ENCODE results near the gene GAB2. TPM values are rescaled to one million over a fixed set of nuclear protein-coding genes. Genes with fewer than 3 reads are reported as not detected.
"Not testable (repeated sequence)": the region's sequence is repeated elsewhere in the genome, so short reads cannot be mapped to it uniquely, and the experiment has no call there.

The GAB2 gene
- total and polyA plus RNA-seq, 2 of the 4 experiments (the other 2 are of a cell fraction) = 3.3 to 5.9 TPM

- dilution Hi-C loops (cut with HindIII; ENCODE audit: low sequenced_read_pairs, unreplicated experiment) = no loop called here
Observed at GRCh38 chr11:78465169-78465942, 47.7 kb upstream of the GAB2 start.

GRCh38 chr11:78464787-78465168, 47.2 kb upstream of the GAB2 start:
- H2AK5ac ChIP-seq (ENCODE audit: low read depth, low read length); H2BK120ac ChIP-seq (ENCODE audit: low read depth, low read length); H3K4me1 ChIP-seq (ENCODE audit: control insufficient read depth, insufficient read depth, low read length); H4K91ac ChIP-seq (ENCODE audit: insufficient read depth, low read depth, low read length); H3K79me1 ChIP-seq (ENCODE audit: low read depth in 1 of 2, low read length in 2 of 2); BruUV-seq (replicated peaks); H3K9ac ChIP-seq (ENCODE audit: low read depth, low read length); H4K5ac ChIP-seq (ENCODE audit: low read depth, low read length); dilution Hi-C loops (cut with HindIII; ENCODE audit: low sequenced_read_pairs, unreplicated experiment); DNase-seq; H3K27ac ChIP-seq (ENCODE audit: insufficient read depth, low read length); H3K9me1 ChIP-seq (ENCODE audit: insufficient read depth, low read length); H2AFZ ChIP-seq (replicated peaks; ENCODE audit: low read length, poor library complexity); H2BK15ac ChIP-seq (ENCODE audit: low read depth, low read length); H3K4ac ChIP-seq (ENCODE audit: low read depth, low read length); H3K14ac ChIP-seq (replicated peaks; ENCODE audit: low read depth, low read length); in situ Hi-C loops (cut with MboI; ENCODE audit: low sequenced_read_pairs); H3K27me3 ChIP-seq (ENCODE audit: control insufficient read depth, insufficient read depth, low read length); H3K4me2 ChIP-seq (ENCODE audit: low read depth, low read length); CTCF ChIA-PET; H4K20me1 ChIP-seq (ENCODE audit: insufficient read depth, low read length); POLR2A ChIA-PET (ENCODE audit: unreplicated experiment); H3K4me3 ChIP-seq (ENCODE audit: insufficient read depth, low read depth, low read length); H3K23ac ChIP-seq (ENCODE audit: low read depth, low read length); H2BK5ac ChIP-seq (ENCODE audit: low read depth, low read length, poor library complexity, severe bottlenecking); intact Hi-C loops (cut with micrococcal nuclease); H4K8ac ChIP-seq (ENCODE audit: low read depth in 2 of 2, low read length in 2 of 2); H2BK20ac ChIP-seq (ENCODE audit: low read depth, low read length); H3K18ac ChIP-seq (ENCODE audit: low read depth, low read length); ATAC-seq (ENCODE audit: low read depth); H3K56ac ChIP-seq (ENCODE audit: extremely low read depth, insufficient read depth, low read length); H2AK9ac ChIP-seq (replicated peaks; ENCODE audit: low read depth, low read length, poor library complexity); H3K36me3 ChIP-seq (ENCODE audit: control insufficient read depth, insufficient read depth, low read length); H3K9me3 ChIP-seq (ENCODE audit: control insufficient read depth, insufficient read depth, low read length): not testable (repeated sequence)
- WGBS, 2 experiments (ENCODE audit: extremely low coverage in 2 of 2, insufficient read length in 1 of 2) = 84% methylated on average over 2 of the region's 14 CpGs; no CpG with 5 or more reads in 1 of the 2 experiments

More at GRCh38 chr11:78465169-78465942, 47.7 kb upstream of the GAB2 start:
- H2BK120ac ChIP-seq (ENCODE audit: low read depth, low read length) = no peak overlapping the region
- peaks cover 5% of the 10 kb centered on the region; the same call in 1 of the 2 replicates for H3K36me3 ChIP-seq (ENCODE audit: control insufficient read depth, insufficient read depth, low read length)
- CTCF ChIA-PET = no interaction called here
- H3K79me1 ChIP-seq (ENCODE audit: low read depth in 1 of 2, low read length in 2 of 2) = no peaks in the 10 kb centered on the region
- H3K27me3 ChIP-seq (ENCODE audit: control insufficient read depth, insufficient read depth, low read length) = no peaks in the 10 kb centered on the region
- H3K4me3 ChIP-seq (ENCODE audit: insufficient read depth, low read depth, low read length) = no peak overlapping the region
- WGBS, 2 experiments (ENCODE audit: extremely low coverage in 2 of 2, insufficient read length in 1 of 2) = no CpG with 5 or more reads among the region's 19 CpGs
- no peak overlapping the region for H3K4ac ChIP-seq (ENCODE audit: low read depth, low read length)
- BruUV-seq (replicated peaks) = no TSS peak
- no peak overlapping the region for H2BK5ac ChIP-seq (ENCODE audit: low read depth, low read length, poor library complexity, severe bottlenecking)
- H3K4me2 ChIP-seq (ENCODE audit: low read depth, low read length) = no peak overlapping the region
- no peak overlapping the region for H2AK5ac ChIP-seq (ENCODE audit: low read depth, low read length)
- no peak overlapping the region for H2BK15ac ChIP-seq (ENCODE audit: low read depth, low read length)
- H4K20me1 ChIP-seq (ENCODE audit: insufficient read depth, low read length) = no peaks in the 10 kb centered on the region
- no peak overlapping the region for H2AK9ac ChIP-seq (replicated peaks; ENCODE audit: low read depth, low read length, poor library complexity)
- H3K9me1 ChIP-seq (ENCODE audit: insufficient read depth, low read length) = no peaks in the 10 kb centered on the region
- H4K5ac ChIP-seq (ENCODE audit: low read depth, low read length) = no peak overlapping the region
- no peak overlapping the region for H3K23ac ChIP-seq (ENCODE audit: low read depth, low read length)
- no peaks in the 10 kb centered on the region for H3K9me3 ChIP-seq (ENCODE audit: control insufficient read depth, insufficient read depth, low read length)
- no peak for ATAC-seq (ENCODE audit: low read depth)
- intact Hi-C loops (cut with micrococcal nuclease) = no loop called here
- no peak for DNase-seq
- H3K14ac ChIP-seq (replicated peaks; ENCODE audit: low read depth, low read length) = no peak overlapping the region
- H4K91ac ChIP-seq (ENCODE audit: insufficient read depth, low read depth, low read length) = no peak overlapping the region
- no peak overlapping the region for H3K27ac ChIP-seq (ENCODE audit: insufficient read depth, low read length)
- no peak overlapping the region for H3K18ac ChIP-seq (ENCODE audit: low read depth, low read length)
- POLR2A ChIA-PET (ENCODE audit: unreplicated experiment) = no interaction called here
- in situ Hi-C loops (cut with MboI; ENCODE audit: low sequenced_read_pairs) = no loop called here
- TF ChIP-seq MAZ (IDR thresholded peaks at IDR 0.05; ENCODE audit: borderline replicate concordance, low read depth, low read length) (no peak), ELK1 (IDR thresholded peaks at IDR 0.05; ENCODE audit: borderline replicate concordance, low read depth, low read length) (no peak), RCOR1 (IDR thresholded peaks at IDR 0.05; ENCODE audit: insufficient replicate concordance, low read length) (no peak)
- no peak overlapping the region for H3K56ac ChIP-seq (ENCODE audit: extremely low read depth, insufficient read depth, low read length)
- H3K9ac ChIP-seq (ENCODE audit: low read depth, low read length) = no peak overlapping the region
- no peaks in the 10 kb centered on the region for H3K4me1 ChIP-seq (ENCODE audit: control insufficient read depth, insufficient read depth, low read length)
- H2AFZ ChIP-seq (replicated peaks; ENCODE audit: low read length, poor library complexity) = no peak overlapping the region
- H4K8ac ChIP-seq (ENCODE audit: low read depth in 2 of 2, low read length in 2 of 2) = no peak overlapping the region
- H2BK20ac ChIP-seq (ENCODE audit: low read depth, low read length) = no peak overlapping the region

All from IMR-90 (cell line).